ENCODE data around the gene IL24.

- TF ChIP-seq CTCF (IDR thresholded peaks at IDR 0.05) = no peak
- TF ChIP-seq CBX2 (IDR thresholded peaks at IDR 0.05; ENCODE audit: borderline replicate concordance, low read depth) = no peak
- TF ChIP-seq POLR2A (IDR thresholded peaks at IDR 0.05; ENCODE audit: low read length) = no peak
- TF ChIP-seq JUN (IDR thresholded peaks at IDR 0.05) = no peak
- no peak for TF ChIP-seq NR3C1 (IDR thresholded peaks at IDR 0.05)
- TF ChIP-seq MAX (IDR thresholded peaks at IDR 0.05) = no peak
Measured at GRCh38 chr1:206878456-206878855, 18.8 kb upstream of the IL24 start.
